Small intestine (tissue), 7 donors: ENCODE measurements around the gene NMRAL1. TPM values are rescaled to one million over a fixed set of nuclear protein-coding genes. Genes with fewer than 3 reads are reported as not detected.

Source experiments
- DNase-seq, 2 donors: peaks; one replicate each; pipeline versions ENCODE4 v3.0.0 to v3.0.0-alpha.2; 2013
- FAIRE-seq: peaks from 2 replicates; lab custom pipeline; 2012; peaks lifted over from hg19 to GRCh38; lab: Jason Lieb, UNC
- H3K27ac ChIP-seq, 3 donors: one replicate each; pipeline ENCODE4 v1.5.1; 2013; ENCODE audit warnings: low read length in 2 of 3, mild to moderate bottlenecking in 2 of 3, control low read depth in 1 of 3, inconsistent platforms in 1 of 3, low read depth in 1 of 3, moderate library complexity in 1 of 3
- H3K27me3 ChIP-seq, 3 donors: one replicate each; pipeline ENCODE4 v1.6.1; 2013; ENCODE audit warnings: low read length in 3 of 3, inconsistent platforms in 1 of 3; ENCODE audit not compliant: control insufficient read depth in 3 of 3, insufficient read depth in 3 of 3
- H3K36me3 ChIP-seq, 3 donors: one replicate each; pipeline ENCODE4 v1.6.1; 2013; ENCODE audit warnings: low read length in 3 of 3, inconsistent platforms in 1 of 3, low read depth in 1 of 3, mild to moderate bottlenecking in 1 of 3, moderate library complexity in 1 of 3; ENCODE audit not compliant: control insufficient read depth in 3 of 3, insufficient read depth in 2 of 3
- H3K4me1 ChIP-seq, 3 donors: one replicate each; pipeline ENCODE4 v1.6.1; 2013; ENCODE audit warnings: low read length in 2 of 3, inconsistent platforms in 1 of 3, low read depth in 1 of 3, mild to moderate bottlenecking in 1 of 3, moderate library complexity in 1 of 3; ENCODE audit not compliant: control insufficient read depth in 3 of 3, insufficient read depth in 2 of 3
- H3K4me3 ChIP-seq, 3 donors: one replicate each; pipeline ENCODE4 v1.5.1; 2013; ENCODE audit warnings: low read length in 3 of 3, control low read depth in 1 of 3, inconsistent platforms in 1 of 3, low read depth in 1 of 3, mild to moderate bottlenecking in 1 of 3, moderate library complexity in 1 of 3
- H3K9me3 ChIP-seq, 2 donors: one replicate each; pipeline ENCODE4 v1.6.1; 2013; ENCODE audit warnings: low read depth in 1 of 2, low read length in 1 of 2; ENCODE audit not compliant: control insufficient read depth in 2 of 2, insufficient read depth in 1 of 2
- WGBS, 3 donors: extraction: QIAGEN DNeasy Blood & Tissue Kit; methylation state at CpG; one replicate each; pipeline ENCODE4 v1.1.7; 2013; 5-methylcytosine and 5-hydroxymethylcytosine counted together
- polyA plus RNA-seq, 4 donors: library from polyadenylated mRNA; stranded (reverse) in 3 of 4; unstranded in 1 of 4; fragments of 200-250 nt in 3 of 4; fragments of 120-200 nt in 1 of 4; gene quantifications; one replicate each; pipeline versions ENCODE4 v1.2.1 to v1.2.3, GENCODE V29; 2013
- donor health status: healthy with polysubstance abuse.
- donor health status: control.
- donor health status: control.
- donor health status: Bipolar disorder and iron deficiency.
- donor health status: healthy.

NMRAL1 gene
- polyA plus RNA-seq, 4 donors: 39.6 to 70.9 (median 56.0) TPM

DNA sequence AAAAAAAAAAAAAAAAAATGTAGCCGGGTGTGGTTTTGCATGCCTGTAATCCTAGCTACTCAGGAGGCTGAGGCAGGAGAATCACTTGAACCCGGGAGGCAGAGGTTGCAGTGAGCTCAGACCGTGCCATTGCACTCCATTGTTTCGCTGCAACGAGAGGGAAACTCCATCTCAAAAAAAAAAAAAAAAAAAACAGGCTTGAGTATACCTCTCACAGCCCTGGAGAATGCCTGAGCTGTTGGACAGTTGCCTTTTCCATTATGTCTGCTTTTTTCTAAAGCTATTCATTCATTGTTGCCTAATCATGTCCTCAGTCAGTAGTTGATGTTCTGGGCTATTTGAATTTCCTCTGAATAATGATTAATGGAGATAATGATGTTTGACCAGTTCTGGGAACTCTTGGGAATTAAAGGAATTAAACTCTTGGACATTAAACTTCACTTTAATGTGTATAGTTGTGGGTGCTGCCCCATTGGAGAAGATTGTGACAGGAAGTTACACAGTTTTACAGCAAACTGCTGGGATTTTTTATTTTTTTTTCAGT, 13.6 kb upstream of the NMRAL1 start:
- no peak for FAIRE-seq
- Histone ChIP-seq H3K9me3 (no peaks in the 10 kb centered on the region), H3K36me3 (peaks cover 0 to 33% (median 10%) of the 10 kb centered on the region in 3 donors), H3K27ac (no peak overlapping the region), H3K4me1 (no peaks in the 10 kb centered on the region), H3K4me3 (no peak overlapping the region), H3K27me3 (no peaks in the 10 kb centered on the region)
- WGBS, 3 donors: 44 to 61% (median 53%) methylated on average over 5 of the region's 5 CpGs
- no peak for DNase-seq

DNA sequence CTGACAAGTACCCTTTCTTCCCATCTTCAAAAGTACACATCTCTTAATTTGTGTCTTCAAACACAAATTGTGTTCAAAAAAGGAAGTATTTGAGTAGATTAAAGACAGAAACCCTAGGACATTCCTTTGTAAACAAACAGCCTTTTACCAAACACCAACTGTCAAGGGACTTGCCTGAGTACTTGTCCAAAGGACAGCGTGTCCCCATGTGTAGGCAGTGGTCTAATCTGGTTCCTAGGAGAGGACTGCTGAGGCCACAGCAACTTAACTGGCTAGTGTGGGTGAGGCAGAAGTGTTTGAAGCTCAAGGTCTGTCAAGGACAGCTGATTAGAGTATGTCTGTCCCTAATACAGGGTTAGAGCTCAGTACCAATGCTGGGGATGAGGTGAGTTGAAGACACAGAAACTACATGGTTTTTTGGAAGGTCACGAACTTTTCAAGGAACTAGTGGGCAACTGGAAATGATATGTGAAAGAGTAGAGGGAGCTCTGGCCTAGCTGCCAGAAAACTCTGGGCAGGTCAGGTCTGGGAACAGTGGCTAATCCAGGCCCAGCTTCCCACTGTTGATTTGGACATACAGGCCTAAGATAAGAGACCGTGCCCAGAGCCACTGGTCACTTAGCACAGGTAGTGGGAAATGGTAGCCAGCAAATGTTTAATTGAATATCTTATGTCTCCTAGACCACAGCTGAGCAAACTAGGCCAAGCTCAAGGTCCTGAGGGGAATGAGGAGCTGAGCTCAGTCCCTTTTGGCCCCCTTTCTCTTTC, 11.9 kb upstream of the NMRAL1 start:
- no peak for DNase-seq
- Histone ChIP-seq H3K9me3 (no peaks in the 10 kb centered on the region), H3K4me3 (no peak overlapping the region), H3K4me1 (no peaks in the 10 kb centered on the region), H3K27ac (peak overlapping the region in 1 of 3 donors; percentile 52), H3K27me3 (no peaks in the 10 kb centered on the region), H3K36me3 (peaks cover 0 to 35% (median 10%) of the 10 kb centered on the region in 3 donors)
- FAIRE-seq: no peak
- 89 to 97% (median 93%) methylated on average over 3 of the region's 3 CpGs for WGBS, 3 donors

DNA sequence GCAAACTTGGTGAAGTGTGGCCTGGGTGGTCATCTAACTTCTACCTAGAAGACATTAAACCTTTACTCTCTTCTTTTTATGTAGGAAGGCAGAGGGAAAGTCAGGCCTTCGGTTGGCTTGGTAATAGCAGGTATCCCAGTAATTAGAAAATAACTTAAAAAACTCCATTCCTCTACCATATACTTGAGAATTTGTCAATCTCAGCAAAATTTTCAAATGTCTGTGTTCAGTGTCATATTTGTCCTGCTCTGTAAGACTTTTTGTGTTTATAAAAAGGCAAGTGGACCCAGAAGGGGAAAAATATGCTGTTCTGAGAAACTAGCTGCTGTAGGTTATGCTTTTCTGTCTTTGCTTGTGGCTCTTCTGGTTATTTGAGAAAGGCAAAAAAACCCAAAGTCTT, 7.5 kb upstream of the NMRAL1 start:
- no peaks in the 10 kb centered on the region for H3K4me1 ChIP-seq
- DNase-seq (no peak), FAIRE-seq (no peak)
- H3K4me3 ChIP-seq: no peak overlapping the region
- no peaks in the 10 kb centered on the region for H3K27me3 ChIP-seq
- 69 to 96% (median 85%) methylated on average over 1 of the region's 1 CpG for WGBS, 3 donors
- H3K27ac ChIP-seq: no peak overlapping the region
- no peaks in the 10 kb centered on the region for H3K9me3 ChIP-seq
- H3K36me3 ChIP-seq: peaks cover 0 to 24% (median 9%) of the 10 kb centered on the region in 3 donors

DNA sequence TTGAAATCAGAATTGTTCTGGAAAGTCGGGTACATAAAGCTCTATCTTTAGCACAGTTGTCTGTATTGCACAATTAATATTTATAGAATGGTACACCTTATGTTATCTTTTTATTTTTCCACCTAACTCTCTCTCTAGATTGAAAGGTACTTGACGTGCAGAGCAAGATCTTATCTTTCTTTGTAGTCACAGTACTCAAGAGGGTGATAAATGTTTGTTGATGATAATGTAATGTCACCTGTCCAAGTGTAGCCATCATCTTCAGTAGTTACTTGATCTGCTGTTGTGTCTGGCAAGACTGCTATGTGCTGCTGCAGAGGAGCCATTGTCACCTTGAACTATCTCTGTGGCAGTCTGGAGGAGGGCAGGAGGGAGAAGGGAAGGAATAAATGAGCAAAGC, 7.1 kb upstream of the NMRAL1 start:
- H3K27me3 ChIP-seq: no peaks in the 10 kb centered on the region
- H3K9me3 ChIP-seq: no peaks in the 10 kb centered on the region
- no peak overlapping the region for H3K27ac ChIP-seq
- peaks cover 0 to 20% (median 9%) of the 10 kb centered on the region in 3 donors for H3K36me3 ChIP-seq
- H3K4me1 ChIP-seq: no peaks in the 10 kb centered on the region
- FAIRE-seq (no peak), DNase-seq (no peak)
- no peak overlapping the region for H3K4me3 ChIP-seq
- WGBS, 3 donors: 21 to 59% (median 31%) methylated on average over 2 of the region's 2 CpGs

DNA sequence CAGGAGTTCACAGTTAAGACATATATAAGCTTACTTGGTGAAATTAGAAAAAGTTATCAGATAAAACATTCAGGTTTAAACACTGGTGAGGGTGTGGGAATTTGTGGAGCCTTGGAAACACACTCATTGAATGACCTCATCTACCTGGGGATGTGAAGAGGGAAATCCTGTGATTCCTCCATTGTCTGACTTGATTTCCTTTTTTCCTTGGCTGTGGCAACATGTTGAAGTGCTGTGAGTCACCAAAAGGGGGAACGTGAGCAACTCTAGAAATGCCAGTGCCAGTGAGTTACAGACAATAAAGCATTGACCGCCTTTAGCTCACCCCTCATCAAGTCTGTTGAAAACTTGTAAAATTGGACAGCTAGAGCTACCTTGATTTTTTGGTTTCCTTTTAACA, 3.5 kb upstream of the NMRAL1 start:
- DNase-seq: no peak
- Histone ChIP-seq H3K27ac (no peak overlapping the region), H3K4me3 (no peak overlapping the region), H3K27me3 (no peaks in the 10 kb centered on the region), H3K4me1 (peaks cover 0 to 9% (median 2%) of the 10 kb centered on the region in 3 donors), H3K9me3 (peaks cover 0 to 10% of the 10 kb centered on the region in 2 donors), H3K36me3 (peaks cover 0 to 4% (median 0%) of the 10 kb centered on the region in 3 donors)
- WGBS, 3 donors: 60 to 71% (median 62%) methylated on average over 2 of the region's 2 CpGs
- no peak for FAIRE-seq

DNA sequence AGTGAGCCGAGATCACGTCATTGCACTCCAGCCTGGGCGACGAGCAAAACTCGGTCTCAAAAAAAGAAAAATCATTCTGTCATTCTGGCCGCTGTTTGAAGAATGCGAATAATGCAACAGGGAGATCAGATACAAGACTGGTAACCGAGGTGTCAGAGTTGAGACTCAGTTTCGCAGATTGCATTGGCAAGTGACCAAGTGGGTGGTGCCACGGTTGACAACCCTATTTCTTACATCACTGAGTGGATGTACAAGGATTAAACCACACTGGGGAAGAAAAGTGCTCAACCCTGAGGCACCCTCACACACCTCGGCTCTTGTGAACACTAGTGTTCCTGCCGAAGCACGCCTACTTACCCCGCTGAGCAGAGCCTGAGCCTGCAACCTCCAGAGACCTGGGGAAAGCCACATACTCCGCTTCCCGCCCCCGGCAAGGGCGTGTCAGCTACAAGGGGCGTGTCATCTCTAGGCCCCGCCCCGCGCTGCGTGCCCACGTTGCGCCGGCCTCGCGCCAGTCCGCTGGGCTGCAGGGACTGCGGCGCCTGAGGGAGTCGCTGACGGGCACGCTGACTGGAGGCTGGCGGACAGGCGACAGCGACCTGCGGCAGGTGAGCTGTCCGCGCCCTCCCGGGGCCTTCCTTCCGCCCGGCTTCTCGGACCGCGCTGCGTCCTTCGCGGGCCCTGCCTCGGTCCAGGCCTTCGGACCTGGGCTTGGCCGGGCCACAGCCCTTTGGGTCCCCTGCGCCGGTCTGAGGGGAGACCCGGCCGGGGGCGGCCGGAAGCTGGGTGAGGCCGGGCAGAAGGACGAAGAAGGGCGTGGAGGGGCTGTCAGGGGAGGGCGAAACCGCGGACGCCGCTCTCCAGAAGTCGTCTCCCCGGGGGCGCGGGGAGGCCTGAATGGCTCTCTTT, 1.7 kb upstream of the NMRAL1 start, which contains the start of gene HMOX2:
TSS of gene HMOX2 (plus strand) at position 519 of the 909 bp plus-strand sequence. CDS start 29,127 bp downstream, outside the sequence.
- 8 to 11% (median 8%) methylated on average over 55 to 70 of the region's 70 CpGs for WGBS, 3 donors
- Histone ChIP-seq H3K27me3 (no peaks in the 10 kb centered on the region), H3K4me3 (peak within 1 kb of the TSS; percentile 70 to 88 (median 74)), H3K9me3 (peaks cover 0 to 10% of the 10 kb centered on the region in 2 donors), H3K27ac (peak within 1 kb of the TSS; percentile 76 to 87 (median 86)), H3K36me3 (peaks cover 0 to 3% (median 0%) of the 10 kb centered on the region in 3 donors), H3K4me1 (peaks cover 0 to 9% (median 2%) of the 10 kb centered on the region in 3 donors)
- peak; percentile 94 to 97 for DNase-seq
- FAIRE-seq: no peak

DNA sequence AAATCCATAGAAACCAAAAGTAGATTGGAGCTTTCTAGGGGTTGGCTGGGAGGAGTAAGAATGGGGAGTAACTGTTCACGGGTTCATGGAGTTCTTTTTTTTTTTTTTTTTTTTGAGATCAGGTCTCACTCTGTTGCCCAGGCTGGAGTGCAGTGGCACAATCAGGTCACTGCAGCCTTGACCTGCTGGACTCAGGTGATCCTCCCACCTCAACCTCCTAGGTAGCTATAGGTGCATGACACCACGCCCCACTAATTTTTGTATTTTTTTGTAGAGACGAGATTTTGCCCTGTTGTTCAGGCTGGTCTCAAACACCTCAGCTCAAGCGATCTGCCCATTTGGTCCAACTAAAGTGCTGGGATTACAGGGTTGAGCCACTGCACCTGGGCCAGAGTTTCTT, 1.5 kb downstream of the NMRAL1 start:
- peaks cover 0 to 10% of the 10 kb centered on the region in 2 donors for H3K9me3 ChIP-seq
- H3K27me3 ChIP-seq: no peaks in the 10 kb centered on the region
- H3K4me3 ChIP-seq: no peak overlapping the region
- FAIRE-seq (no peak), DNase-seq (no peak)
- peaks cover 0 to 9% (median 2%) of the 10 kb centered on the region in 3 donors for H3K4me1 ChIP-seq
- WGBS, 3 donors: 55 to 66% (median 66%) methylated on average over 4 of the region's 4 CpGs
- no peak overlapping the region for H3K27ac ChIP-seq
- H3K36me3 ChIP-seq: peaks cover 0 to 24% (median 2%) of the 10 kb centered on the region in 3 donors

DNA sequence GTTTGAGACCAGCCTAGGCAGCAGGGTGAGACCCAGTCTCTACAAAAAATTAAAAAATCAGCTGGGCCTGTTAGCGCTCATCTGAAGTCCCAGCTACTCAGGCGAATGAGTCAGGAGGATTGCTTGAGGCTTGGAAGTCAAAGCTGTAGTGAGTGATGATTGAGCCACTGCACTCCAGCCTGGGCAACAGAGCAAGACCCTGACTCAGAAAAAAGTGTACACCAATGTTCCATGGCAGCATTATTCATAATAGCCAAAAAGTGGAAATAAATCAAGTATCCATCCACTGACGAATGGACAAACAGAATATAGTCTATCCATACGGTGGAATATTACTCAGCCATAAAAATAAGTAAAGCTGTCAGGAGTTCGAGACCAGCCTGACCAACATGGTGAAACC, 2.6 kb downstream of the NMRAL1 start:
- peaks cover 0 to 9% (median 2%) of the 10 kb centered on the region in 3 donors for H3K4me1 ChIP-seq
- 95 to 97% (median 96%) methylated on average over 5 of the region's 5 CpGs for WGBS, 3 donors
- no peak overlapping the region for H3K27ac ChIP-seq
- no peaks in the 10 kb centered on the region for H3K27me3 ChIP-seq
- H3K9me3 ChIP-seq: peaks cover 0 to 10% of the 10 kb centered on the region in 2 donors
- FAIRE-seq (no peak), DNase-seq (no peak)
- peaks cover 0 to 31% (median 2%) of the 10 kb centered on the region in 3 donors for H3K36me3 ChIP-seq
- H3K4me3 ChIP-seq: no peak overlapping the region
